H7 (cell line): ENCODE data around the gene PTPRD. TPM values are rescaled to one million over a fixed set of nuclear protein-coding genes. Genes with fewer than 3 reads are reported as not detected.

Source experiments
- DNase-seq: peaks from one replicate; pipeline ENCODE4 v3.0.0; 2012
- H3K27me3 ChIP-seq: 2 replicates; pipeline ENCODE4 v1.6.0; 2011; ENCODE audit warnings: mild to moderate bottlenecking, low read length; ENCODE audit not compliant: control insufficient read depth, insufficient read depth
- H3K36me3 ChIP-seq: replicated peaks from 2 replicates; pipeline ENCODE4 v1.5.1; 2011; ENCODE audit warnings: low read length; ENCODE audit not compliant: control insufficient read depth, insufficient read depth
- H3K4me3 ChIP-seq: 2 replicates; pipeline ENCODE4 v1.5.1; 2011; ENCODE audit warnings: low read depth, mild to moderate bottlenecking, control low read depth, low read length, moderate library complexity; ENCODE audit not compliant: insufficient read depth
- total RNA-seq: library from RNA; depleted of rRNA; stranded (reverse); fragments of >200 nt; shearing (Covaris generic); gene quantifications from 2 replicates; pipeline ENCODE4 v1.2.3, GENCODE V29; 2014

The PTPRD gene
- total RNA-seq, 1 experiment from 2014 or later, result 21.5 TPM

- H3K4me3 ChIP-seq, result no peak overlapping the region
- no peaks in the 10 kb centered on the region for H3K36me3 ChIP-seq
- DNase-seq, result no peak
- H3K27me3 ChIP-seq, result no peaks in the 10 kb centered on the region
Observed at GRCh38 chr9:9538766-9539165, 1074.0 kb downstream of the PTPRD start.

- H3K4me3 ChIP-seq, result no peak overlapping the region
- H3K36me3 ChIP-seq, result no peaks in the 10 kb centered on the region
- H3K27me3 ChIP-seq, result no peaks in the 10 kb centered on the region
- no peak for DNase-seq
Observed at GRCh38 chr9:9538356-9538755, 1074.4 kb downstream of the PTPRD start.

- Histone ChIP-seq H3K36me3 (no peaks in the 10 kb centered on the region), H3K27me3 (no peaks in the 10 kb centered on the region), H3K4me3 (no peak overlapping the region)
- DNase-seq, result no peak
Observed at GRCh38 chr9:9536523-9536922, 1076.3 kb downstream of the PTPRD start.

- Histone ChIP-seq H3K27me3 (no peaks in the 10 kb centered on the region), H3K4me3 (no peak overlapping the region), H3K36me3 (no peaks in the 10 kb centered on the region)
- no peak for DNase-seq
Observed at GRCh38 chr9:9523476-9524139, 1089.2 kb downstream of the PTPRD start.

- no peak for DNase-seq
- H3K4me3 ChIP-seq, result no peak overlapping the region
- H3K27me3 ChIP-seq, result no peaks in the 10 kb centered on the region
- H3K36me3 ChIP-seq, result no peaks in the 10 kb centered on the region
Observed at GRCh38 chr9:9522406-9522805, 1090.4 kb downstream of the PTPRD start.

GRCh38 chr9:9521033-9521779 lies 1091.6 kb downstream of the PTPRD start:
- Histone ChIP-seq H3K4me3 (no peak overlapping the region), H3K27me3 (no peaks in the 10 kb centered on the region)
- DNase-seq, result no peak

GRCh38 chr9:9504869-9505268 lies 1107.9 kb downstream of the PTPRD start:
- Histone ChIP-seq H3K4me3 (no peak overlapping the region), H3K36me3 (no peaks in the 10 kb centered on the region), H3K27me3 (no peaks in the 10 kb centered on the region)
- no peak for DNase-seq

More at GRCh38 chr9:9521033-9521779, 1091.6 kb downstream of the PTPRD start:
- H3K36me3 ChIP-seq, result no peaks in the 10 kb centered on the region

GRCh38 chr9:9499546-9499945 lies 1113.3 kb downstream of the PTPRD start:
- DNase-seq, result no peak
- Histone ChIP-seq H3K4me3 (no peak overlapping the region), H3K27me3 (no peaks in the 10 kb centered on the region), H3K36me3 (no peaks in the 10 kb centered on the region)

- H3K36me3 ChIP-seq, result no peaks in the 10 kb centered on the region
- H3K27me3 ChIP-seq, result no peaks in the 10 kb centered on the region
- no peak for DNase-seq
- no peak overlapping the region for H3K4me3 ChIP-seq
Observed at GRCh38 chr9:9498846-9499245, 1114.0 kb downstream of the PTPRD start.

GRCh38 chr9:9498128-9498527 lies 1114.7 kb downstream of the PTPRD start:
- no peak overlapping the region for H3K4me3 ChIP-seq
- no peak for DNase-seq
- no peaks in the 10 kb centered on the region for H3K27me3 ChIP-seq
- no peaks in the 10 kb centered on the region for H3K36me3 ChIP-seq

- no peak overlapping the region for H3K4me3 ChIP-seq
- H3K36me3 ChIP-seq, result no peaks in the 10 kb centered on the region
- no peaks in the 10 kb centered on the region for H3K27me3 ChIP-seq
- DNase-seq, result no peak
Observed at GRCh38 chr9:9494336-9494735, 1118.5 kb downstream of the PTPRD start.

GRCh38 chr9:9492506-9492905 lies 1120.3 kb downstream of the PTPRD start:
- no peak for DNase-seq
- H3K36me3 ChIP-seq, result no peaks in the 10 kb centered on the region

GRCh38 chr9:9489183-9489582 lies 1123.6 kb downstream of the PTPRD start:
- no peak overlapping the region for H3K4me3 ChIP-seq
- no peaks in the 10 kb centered on the region for H3K27me3 ChIP-seq
- DNase-seq, result no peak
- H3K36me3 ChIP-seq, result no peaks in the 10 kb centered on the region

More at GRCh38 chr9:9492506-9492905, 1120.3 kb downstream of the PTPRD start:
- Histone ChIP-seq H3K27me3 (no peaks in the 10 kb centered on the region), H3K4me3 (no peak overlapping the region)

GRCh38 chr9:9483175-9483574 lies 1129.6 kb downstream of the PTPRD start:
- Histone ChIP-seq H3K36me3 (no peaks in the 10 kb centered on the region), H3K4me3 (no peak overlapping the region), H3K27me3 (no peaks in the 10 kb centered on the region)
- DNase-seq, result no peak

- H3K4me3 ChIP-seq, result no peak overlapping the region
- H3K36me3 ChIP-seq, result no peaks in the 10 kb centered on the region
- no peak for DNase-seq
- H3K27me3 ChIP-seq, result no peaks in the 10 kb centered on the region
Observed at GRCh38 chr9:9478741-9479140, 1134.1 kb downstream of the PTPRD start.
